Transverse colon (tissue), 3 donors: ENCODE measurements around the gene ARHGEF2.

Experiments used
- EP300 ChIP-seq: sonication (generic); formaldehyde crosslinking; IDR thresholded peaks from one replicate; pipeline ENCODE4 v1.6.1; 2017; ENCODE audit warnings: antibody characterized with exemption, low read depth
- POLR2A ChIP-seq: fragments of 450-650 bp; IDR thresholded peaks from one replicate; pipeline ENCODE4 v1.6.1; 2016; ENCODE audit warnings: antibody characterized with exemption, mild to moderate bottlenecking, moderate library complexity
- TF ChIP-seq, protein P1 (sequence below), 5 experiments: fragments of 200-600 bp in 3 of 5; fragments of 450-650 bp in 2 of 5; sonication (generic) in 3 of 5; IDR thresholded peaks; 1 replicate in 2 of 5; 2 replicates in 3 of 5; pipeline ENCODE4 v1.5.1; 2016 to 2017; ENCODE audit warnings: antibody characterized with exemption in 5 of 5, inconsistent platforms in 3 of 5, mild to moderate bottlenecking in 2 of 5, moderate library complexity in 1 of 5

GRCh38 chr1:156009404-156009803 lies 31.1 kb upstream of the ARHGEF2 start:
- TF ChIP-seq, protein P1, sequence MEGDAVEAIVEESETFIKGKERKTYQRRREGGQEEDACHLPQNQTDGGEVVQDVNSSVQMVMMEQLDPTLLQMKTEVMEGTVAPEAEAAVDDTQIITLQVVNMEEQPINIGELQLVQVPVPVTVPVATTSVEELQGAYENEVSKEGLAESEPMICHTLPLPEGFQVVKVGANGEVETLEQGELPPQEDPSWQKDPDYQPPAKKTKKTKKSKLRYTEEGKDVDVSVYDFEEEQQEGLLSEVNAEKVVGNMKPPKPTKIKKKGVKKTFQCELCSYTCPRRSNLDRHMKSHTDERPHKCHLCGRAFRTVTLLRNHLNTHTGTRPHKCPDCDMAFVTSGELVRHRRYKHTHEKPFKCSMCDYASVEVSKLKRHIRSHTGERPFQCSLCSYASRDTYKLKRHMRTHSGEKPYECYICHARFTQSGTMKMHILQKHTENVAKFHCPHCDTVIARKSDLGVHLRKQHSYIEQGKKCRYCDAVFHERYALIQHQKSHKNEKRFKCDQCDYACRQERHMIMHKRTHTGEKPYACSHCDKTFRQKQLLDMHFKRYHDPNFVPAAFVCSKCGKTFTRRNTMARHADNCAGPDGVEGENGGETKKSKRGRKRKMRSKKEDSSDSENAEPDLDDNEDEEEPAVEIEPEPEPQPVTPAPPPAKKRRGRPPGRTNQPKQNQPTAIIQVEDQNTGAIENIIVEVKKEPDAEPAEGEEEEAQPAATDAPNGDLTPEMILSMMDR (IDR thresholded peaks at IDR 0.05), result no peak
- TF ChIP-seq POLR2A, result no peak
- no peak for TF ChIP-seq EP300
